Measurements from ENCODE around the gene GUCY1A2. TPM values are rescaled to one million over a fixed set of nuclear protein-coding genes. Genes with fewer than 3 reads are reported as not detected.

Gene GUCY1A2
- total RNA-seq, 1 experiment from 2014 or later: not detected

- TF ChIP-seq EZH2phosphoT487 (IDR thresholded peaks at IDR 0.05; ENCODE audit: borderline replicate concordance, low read length): no peak
- TF ChIP-seq CTCF (conservative IDR thresholded peaks at IDR 0.05; ENCODE audit: low read depth, low read length): no peak
- no peak overlapping the region for H3K4me2 ChIP-seq (ENCODE audit: low read length)
- H2AFZ ChIP-seq (ENCODE audit: low read length): no peak overlapping the region
- no peak overlapping the region for H3K4me3 ChIP-seq (ENCODE audit: low read length)
- no peaks in the 10 kb centered on the region for H3K9me2 ChIP-seq (replicated peaks; ENCODE audit: low read length)
- CTCF ChIA-PET: no interaction called here
- no peaks in the 10 kb centered on the region for H4K20me1 ChIP-seq (ENCODE audit: low read length)
- peak; percentile 49 for ATAC-seq
- no peaks in the 10 kb centered on the region for H3K79me2 ChIP-seq (ENCODE audit: low read length)
- H3K9me3 ChIP-seq (ENCODE audit: low read length): no peaks in the 10 kb centered on the region
- intact Hi-C loops (cut with micrococcal nuclease): no loop called here
- peak; percentile 50 for DNase-seq
- peaks cover 12% of the 10 kb centered on the region for H3K4me1 ChIP-seq (ENCODE audit: insufficient read depth, low read length)
- no TSS peak for BruUV-seq (replicated peaks)
- H3F3A ChIP-seq (ENCODE audit: low read length, unreplicated experiment): no peaks in the 10 kb centered on the region
- no peaks in the 10 kb centered on the region for H3K27me3 ChIP-seq (ENCODE audit: low read length)
- no peak overlapping the region for H3K27ac ChIP-seq (ENCODE audit: low read length)
- POLR2A ChIA-PET (ENCODE audit: unreplicated experiment): no interaction called here
- H3K9ac ChIP-seq (ENCODE audit: low read length): no peak overlapping the region
- no peaks in the 10 kb centered on the region for H3K36me3 ChIP-seq (ENCODE audit: low read depth, low read length)
These were observed 326.4 kb downstream of the GUCY1A2 start for GRCh38 chr11:106691807-106692365.

GRCh38 chr11:106690923-106691322 lies 327.4 kb downstream of the GUCY1A2 start:
- CTCF ChIA-PET: no interaction called here
- no peak for DNase-seq
- no peaks in the 10 kb centered on the region for H3K9me2 ChIP-seq (replicated peaks; ENCODE audit: low read length)
- no peak overlapping the region for H3K4me3 ChIP-seq (ENCODE audit: low read length)
- H2AFZ ChIP-seq (ENCODE audit: low read length): no peak overlapping the region
- no peak for ATAC-seq
- no peak overlapping the region for H3K27ac ChIP-seq (ENCODE audit: low read length)
- POLR2A ChIA-PET (ENCODE audit: unreplicated experiment): interaction anchor here (0.6 kb wide), 1 partner anchor 170 kb away, joined by 3 read pairs; no protein-coding TSS in a partner anchor
- H3K36me3 ChIP-seq (ENCODE audit: low read depth, low read length): no peaks in the 10 kb centered on the region
- H3K27me3 ChIP-seq (ENCODE audit: low read length): no peaks in the 10 kb centered on the region
- intact Hi-C loops (cut with micrococcal nuclease): no loop called here
- no peaks in the 10 kb centered on the region for H3K9me3 ChIP-seq (ENCODE audit: low read length)
- H3F3A ChIP-seq (ENCODE audit: low read length, unreplicated experiment): no peaks in the 10 kb centered on the region
- H3K9ac ChIP-seq (ENCODE audit: low read length): no peak overlapping the region
- no peaks in the 10 kb centered on the region for H4K20me1 ChIP-seq (ENCODE audit: low read length)
- no peak overlapping the region for H3K4me2 ChIP-seq (ENCODE audit: low read length)
- no TSS peak for BruUV-seq (replicated peaks)
- no peaks in the 10 kb centered on the region for H3K79me2 ChIP-seq (ENCODE audit: low read length)
- H3K4me1 ChIP-seq (ENCODE audit: insufficient read depth, low read length): peaks cover 8% of the 10 kb centered on the region
- TF ChIP-seq EZH2phosphoT487 (IDR thresholded peaks at IDR 0.05; ENCODE audit: borderline replicate concordance, low read length) (no peak), CTCF (conservative IDR thresholded peaks at IDR 0.05; ENCODE audit: low read depth, low read length) (no peak), EZH2 (IDR thresholded peaks at IDR 0.05; ENCODE audit: low read length, unreplicated experiment) (no peak)

GRCh38 chr11:106684944-106685343 lies 333.3 kb downstream of the GUCY1A2 start:
- Histone ChIP-seq H2AFZ (ENCODE audit: low read length) (no peak overlapping the region), H3K27me3 (ENCODE audit: low read length) (no peaks in the 10 kb centered on the region), H3F3A (ENCODE audit: low read length, unreplicated experiment) (no peaks in the 10 kb centered on the region), H3K27ac (ENCODE audit: low read length) (no peak overlapping the region), H3K4me2 (ENCODE audit: low read length) (no peak overlapping the region), H3K9me3 (ENCODE audit: low read length) (no peaks in the 10 kb centered on the region), H3K9ac (ENCODE audit: low read length) (no peak overlapping the region), H3K4me3 (ENCODE audit: low read length) (no peak overlapping the region), H3K36me3 (ENCODE audit: low read depth, low read length) (no peaks in the 10 kb centered on the region), H3K79me2 (ENCODE audit: low read length) (no peaks in the 10 kb centered on the region), H3K4me1 (ENCODE audit: insufficient read depth, low read length) (peaks cover 7% of the 10 kb centered on the region; the same call in 1 of the 2 replicates), H3K9me2 (replicated peaks; ENCODE audit: low read length) (no peaks in the 10 kb centered on the region), H4K20me1 (ENCODE audit: low read length) (no peaks in the 10 kb centered on the region)
- TF ChIP-seq EZH2phosphoT487 (IDR thresholded peaks at IDR 0.05; ENCODE audit: borderline replicate concordance, low read length) (no peak), EZH2 (IDR thresholded peaks at IDR 0.05; ENCODE audit: low read length, unreplicated experiment) (no peak), CTCF (conservative IDR thresholded peaks at IDR 0.05; ENCODE audit: low read depth, low read length) (no peak)
- intact Hi-C loops (cut with micrococcal nuclease): no loop called here
- ChIA-PET CTCF (no interaction called here), POLR2A (ENCODE audit: unreplicated experiment) (no interaction called here)
- BruUV-seq (replicated peaks): no TSS peak
- ATAC-seq (no peak), DNase-seq (no peak)
